Measurements from ENCODE around the gene ABRACL.

- TF ChIP-seq CTCF (IDR thresholded peaks at IDR 0.05; ENCODE audit: control extremely low read depth in 1 of 3, insufficient read depth in 1 of 3, low read depth in 1 of 3, low read length in 3 of 3) (no peak), RAD21 (IDR thresholded peaks at IDR 0.05 in 1 of 2, conservative IDR thresholded peaks at IDR 0.05 in 1 of 2; ENCODE audit: low read depth in 2 of 2, low read length in 2 of 2) (no peak), SIX5 (IDR thresholded peaks at IDR 0.05; ENCODE audit: low read depth, low read length) (no peak), PHF8 (conservative IDR thresholded peaks at IDR 0.05; ENCODE audit: low read depth, low read length) (no peak), POLR2A (IDR thresholded peaks at IDR 0.05; ENCODE audit: control extremely low read depth in 1 of 2, low read depth in 2 of 2, low read length in 2 of 2) (no peak), JUN (IDR thresholded peaks at IDR 0.05; ENCODE audit: low read depth, low read length) (no peak), TEAD4 (IDR thresholded peaks at IDR 0.05; ENCODE audit: low read depth, low read length) (no peak), BRCA1 (IDR thresholded peaks at IDR 0.05; ENCODE audit: low read depth, low read length) (no peak)
Observed at GRCh38 chr6:138979813-138980668, 48.5 kb upstream of the ABRACL start.
